Epithelial cell of proximal tubule (primary cell): ENCODE measurements around the gene PLCL1. TPM values are rescaled to one million over a fixed set of nuclear protein-coding genes. Genes with fewer than 3 reads are reported as not detected.
A peak's percentile ranks its signal among the peaks of the same experiment; 100 is the strongest.

Experiments used
- DNase-seq: peaks from one replicate; pipeline ENCODE4 v3.0.0-alpha.2; 2011; ENCODE audit warnings: low read depth
- H3K4me3 ChIP-seq: 2 replicates; pipeline ENCODE4 v1.5.1; 2011; ENCODE audit warnings: low read depth, mild to moderate bottlenecking, low read length
- total RNA-seq: library from RNA; depleted of rRNA; stranded (reverse); fragments of >200 nt; gene quantifications from 2 replicates; pipeline ENCODE4 v1.2.3, GENCODE V29; 2015
- TF ChIP-seq, protein P1 (sequence below): conservative IDR thresholded peaks from 2 replicates; pipeline ENCODE4 v1.5.1; 2012; ENCODE audit warnings: low read depth, mild to moderate bottlenecking, low read length

PLCL1 gene
- total RNA-seq, 1 donor from 2014 or later, result not detected

GRCh38 chr2:197809064-197809463 lies 4.7 kb downstream of the PLCL1 start:
- H3K4me3 ChIP-seq, result no peak overlapping the region
- no peak for DNase-seq
- TF ChIP-seq, protein P1, sequence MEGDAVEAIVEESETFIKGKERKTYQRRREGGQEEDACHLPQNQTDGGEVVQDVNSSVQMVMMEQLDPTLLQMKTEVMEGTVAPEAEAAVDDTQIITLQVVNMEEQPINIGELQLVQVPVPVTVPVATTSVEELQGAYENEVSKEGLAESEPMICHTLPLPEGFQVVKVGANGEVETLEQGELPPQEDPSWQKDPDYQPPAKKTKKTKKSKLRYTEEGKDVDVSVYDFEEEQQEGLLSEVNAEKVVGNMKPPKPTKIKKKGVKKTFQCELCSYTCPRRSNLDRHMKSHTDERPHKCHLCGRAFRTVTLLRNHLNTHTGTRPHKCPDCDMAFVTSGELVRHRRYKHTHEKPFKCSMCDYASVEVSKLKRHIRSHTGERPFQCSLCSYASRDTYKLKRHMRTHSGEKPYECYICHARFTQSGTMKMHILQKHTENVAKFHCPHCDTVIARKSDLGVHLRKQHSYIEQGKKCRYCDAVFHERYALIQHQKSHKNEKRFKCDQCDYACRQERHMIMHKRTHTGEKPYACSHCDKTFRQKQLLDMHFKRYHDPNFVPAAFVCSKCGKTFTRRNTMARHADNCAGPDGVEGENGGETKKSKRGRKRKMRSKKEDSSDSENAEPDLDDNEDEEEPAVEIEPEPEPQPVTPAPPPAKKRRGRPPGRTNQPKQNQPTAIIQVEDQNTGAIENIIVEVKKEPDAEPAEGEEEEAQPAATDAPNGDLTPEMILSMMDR, result no peak

- TF ChIP-seq, protein P1, result no peak
- DNase-seq, result no peak
- H3K4me3 ChIP-seq, result no peak overlapping the region
Measured at GRCh38 chr2:197810016-197810415, 5.6 kb downstream of the PLCL1 start.

DNA sequence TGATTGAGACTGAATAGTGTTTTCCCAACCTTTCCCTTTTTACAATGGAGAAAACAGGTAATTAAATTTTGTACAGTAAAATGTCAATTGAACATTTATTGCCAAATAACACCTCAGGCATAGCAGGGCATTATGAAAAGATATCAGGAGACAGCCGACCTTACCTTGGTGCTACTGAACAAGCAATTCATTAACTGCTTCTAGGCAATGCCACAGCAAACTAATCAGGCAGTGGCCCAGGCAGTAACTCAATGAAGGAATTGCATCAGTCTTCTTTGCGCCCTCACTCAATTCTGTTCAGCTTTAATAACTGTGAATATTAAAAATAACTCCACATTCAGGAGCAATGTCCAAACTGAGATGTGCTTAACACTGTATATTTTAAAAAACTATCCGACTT lies 6.1 kb downstream of the PLCL1 start:
- TF ChIP-seq, protein P1, result no peak
- H3K4me3 ChIP-seq, result no peak overlapping the region
- no peak for DNase-seq

DNA sequence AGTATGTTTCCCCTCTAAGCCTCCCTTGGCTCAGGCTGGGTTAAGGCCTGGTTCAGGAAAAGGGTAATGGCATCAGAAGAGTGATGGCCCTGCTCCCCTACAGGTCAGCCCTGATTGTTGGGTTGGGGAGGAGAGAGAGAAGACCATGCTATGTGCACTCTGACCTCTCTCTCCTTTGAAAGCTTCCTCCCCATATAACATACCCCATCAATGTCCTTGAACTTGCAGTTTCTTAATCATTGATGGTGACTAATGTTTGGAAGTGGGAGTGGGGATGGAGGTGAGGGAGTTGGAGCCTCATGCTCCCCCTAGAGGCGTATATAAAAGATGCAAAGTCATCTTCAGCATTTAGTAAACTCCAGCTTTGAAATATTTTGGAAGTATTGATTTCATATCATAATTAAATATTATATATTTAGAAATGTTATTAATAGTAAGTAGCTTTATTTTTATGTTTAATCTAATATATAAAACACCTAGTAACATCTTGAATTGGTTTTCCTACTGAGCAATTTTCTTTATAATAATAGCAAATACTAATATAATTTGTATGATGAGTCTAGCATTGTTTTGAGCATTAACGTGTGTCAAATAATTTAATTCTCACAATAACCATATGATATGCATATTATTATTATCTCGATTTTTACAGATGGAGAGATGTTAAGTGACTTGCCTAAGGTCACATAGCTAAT lies 8.8 kb downstream of the PLCL1 start:
- TF ChIP-seq, protein P1, result peak; percentile 79
- peak; percentile 16 for DNase-seq
- H3K4me3 ChIP-seq, result no peak overlapping the region

DNA sequence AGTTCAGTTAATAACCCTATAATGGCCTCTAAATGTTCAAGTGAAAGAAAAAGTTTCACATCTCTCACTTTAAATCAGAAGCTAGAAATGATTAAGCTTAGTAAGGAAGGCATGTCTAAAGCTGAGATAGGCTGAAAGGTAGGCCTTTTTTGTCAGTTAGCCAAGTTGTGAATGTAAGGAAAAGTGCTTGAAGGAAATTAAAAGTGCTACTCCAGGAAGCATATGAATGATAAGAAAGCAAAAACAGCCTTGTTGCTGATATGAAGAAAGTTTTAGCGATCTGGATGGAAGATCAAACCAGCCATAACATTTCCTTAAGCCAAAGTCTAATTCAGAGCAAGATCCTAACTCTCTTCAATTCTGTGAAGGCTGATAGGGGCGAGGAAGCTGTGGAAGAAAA lies 10.1 kb downstream of the PLCL1 start:
- no peak for DNase-seq
- TF ChIP-seq, protein P1, result no peak
- H3K4me3 ChIP-seq, result no peak overlapping the region

- TF ChIP-seq, protein P1, result no peak
- DNase-seq, result no peak
- H3K4me3 ChIP-seq, result no peak overlapping the region
Measured at GRCh38 chr2:197821550-197822289, 17.3 kb downstream of the PLCL1 start.
